ENCODE data around the gene RYR2.

RYR2 gene

GRCh38 chr1:237384213-237384612, 342.2 kb downstream of the RYR2 start:
- no peak for DNase-seq

GRCh38 chr1:237386362-237387143, 344.6 kb downstream of the RYR2 start:
- no peak for DNase-seq

- no peak for DNase-seq
Measured at GRCh38 chr1:237387144-237387505, 345.1 kb downstream of the RYR2 start.

- no peak for DNase-seq
Measured at GRCh38 chr1:237390823-237391222, 348.8 kb downstream of the RYR2 start.

GRCh38 chr1:237393632-237394031, 351.6 kb downstream of the RYR2 start:
- no peak for DNase-seq

GRCh38 chr1:237394281-237394680, 352.3 kb downstream of the RYR2 start:
- no peak for DNase-seq

- DNase-seq = no peak
Measured at GRCh38 chr1:237396426-237396825, 354.4 kb downstream of the RYR2 start.

- no peak for DNase-seq
Measured at GRCh38 chr1:237398751-237399150, 356.8 kb downstream of the RYR2 start.

- no peak for DNase-seq
Measured at GRCh38 chr1:237405912-237406311, 363.9 kb downstream of the RYR2 start.

GRCh38 chr1:237411621-237412020, 369.6 kb downstream of the RYR2 start:
- peak; percentile 3 to 4 for DNase-seq

GRCh38 chr1:237416924-237417655, 375.1 kb downstream of the RYR2 start:
- DNase-seq = no peak

GRCh38 chr1:237428809-237429208, 386.8 kb downstream of the RYR2 start:
- no peak for DNase-seq

GRCh38 chr1:237429252-237429651, 387.3 kb downstream of the RYR2 start:
- DNase-seq = no peak

- DNase-seq = no peak
Measured at GRCh38 chr1:237431448-237431847, 389.5 kb downstream of the RYR2 start.

- DNase-seq = no peak
Measured at GRCh38 chr1:237440346-237440745, 398.4 kb downstream of the RYR2 start.

- DNase-seq = no peak
Measured at GRCh38 chr1:237444120-237444790, 402.3 kb downstream of the RYR2 start.

- DNase-seq = no peak
Measured at GRCh38 chr1:237448042-237448441, 406.1 kb downstream of the RYR2 start.

- DNase-seq = no peak
Measured at GRCh38 chr1:237457573-237457972, 415.6 kb downstream of the RYR2 start.

- DNase-seq = no peak
Measured at GRCh38 chr1:237467320-237467719, 425.3 kb downstream of the RYR2 start.

GRCh38 chr1:237470712-237471338, 428.8 kb downstream of the RYR2 start:
- DNase-seq = no peak

- DNase-seq = no peak
Measured at GRCh38 chr1:237471377-237471776, 429.4 kb downstream of the RYR2 start.

- no peak for DNase-seq
Measured at GRCh38 chr1:237471956-237472355, 430.0 kb downstream of the RYR2 start.

- no peak for DNase-seq
Measured at GRCh38 chr1:237473854-237474253, 431.9 kb downstream of the RYR2 start.
